Mucosa of gallbladder (tissue), 1 donor: ENCODE measurements around the gene DBP. TPM values are rescaled to one million over a fixed set of nuclear protein-coding genes. Genes with fewer than 3 reads are reported as not detected.
"Not testable (repeated sequence)": the region's sequence is repeated elsewhere in the genome, so short reads cannot be mapped to it uniquely, and the experiment has no call there.

Source experiments
- DNase-seq: peaks from one replicate; pipeline ENCODE4 v3.0.0-alpha.2; 2020; ENCODE audit warnings: low spot score
- total RNA-seq: library from RNA; stranded (reverse); gene quantifications from one replicate; pipeline ENCODE4 v1.2.1, GENCODE V29; 2021
- donor health status: DM: no; HTN: no; CAD: no.

The DBP gene
- total RNA-seq, 1 donor from 2014 or later, result 39.9 TPM

DNA sequence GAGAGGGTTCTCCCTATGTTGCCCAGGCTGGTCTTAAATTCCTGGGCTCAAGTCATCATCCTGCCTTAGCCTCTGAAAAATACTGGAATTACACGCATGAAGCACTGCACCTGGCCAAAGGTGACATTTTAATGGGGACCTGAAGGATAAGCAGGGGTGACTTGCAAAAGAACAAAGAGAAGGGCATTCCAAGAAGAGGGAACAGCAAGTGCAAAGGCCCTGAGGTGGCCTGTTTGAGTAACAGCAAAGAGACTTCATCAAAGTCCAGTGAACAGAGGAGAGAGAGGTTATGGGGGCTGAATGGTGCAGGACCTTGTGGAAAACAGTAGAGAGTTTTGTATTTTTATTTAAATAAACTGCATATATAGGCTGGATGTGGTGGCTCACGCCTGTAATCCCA is 4.7 kb upstream of the DBP start:
- no peak for DNase-seq

- DNase-seq, result no peak
Observed at GRCh38 chr19:48639483-48640375, 2.5 kb upstream of the DBP start.

DNA sequence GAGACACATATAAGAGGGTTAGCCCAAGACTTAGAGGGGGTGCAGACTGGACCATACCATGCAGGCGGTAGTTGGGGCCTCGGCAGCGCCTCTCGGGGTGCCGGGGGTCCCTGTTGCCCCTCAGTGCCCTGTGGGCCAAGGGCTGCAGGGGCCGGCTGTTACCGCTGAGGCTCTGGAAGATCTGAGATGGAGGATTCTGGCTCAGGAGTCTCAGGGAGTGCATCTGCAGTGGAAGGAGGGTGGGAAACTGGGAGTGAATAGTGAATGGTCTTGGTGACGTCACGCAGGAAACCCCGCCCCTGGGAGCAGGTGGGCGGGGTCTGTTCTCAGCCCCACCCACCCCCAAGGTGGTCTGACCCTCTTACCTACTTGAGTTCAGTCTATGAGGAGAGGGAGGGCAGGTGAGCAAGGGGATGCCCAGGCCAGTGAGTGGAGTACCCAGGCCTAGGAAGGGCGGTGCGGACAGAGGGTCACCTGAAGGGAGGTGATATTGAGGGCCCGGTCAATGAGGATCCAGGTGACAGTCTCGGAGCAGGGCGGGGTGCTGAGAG is 1.7 kb upstream of the DBP start:
- no peak for DNase-seq

DNA sequence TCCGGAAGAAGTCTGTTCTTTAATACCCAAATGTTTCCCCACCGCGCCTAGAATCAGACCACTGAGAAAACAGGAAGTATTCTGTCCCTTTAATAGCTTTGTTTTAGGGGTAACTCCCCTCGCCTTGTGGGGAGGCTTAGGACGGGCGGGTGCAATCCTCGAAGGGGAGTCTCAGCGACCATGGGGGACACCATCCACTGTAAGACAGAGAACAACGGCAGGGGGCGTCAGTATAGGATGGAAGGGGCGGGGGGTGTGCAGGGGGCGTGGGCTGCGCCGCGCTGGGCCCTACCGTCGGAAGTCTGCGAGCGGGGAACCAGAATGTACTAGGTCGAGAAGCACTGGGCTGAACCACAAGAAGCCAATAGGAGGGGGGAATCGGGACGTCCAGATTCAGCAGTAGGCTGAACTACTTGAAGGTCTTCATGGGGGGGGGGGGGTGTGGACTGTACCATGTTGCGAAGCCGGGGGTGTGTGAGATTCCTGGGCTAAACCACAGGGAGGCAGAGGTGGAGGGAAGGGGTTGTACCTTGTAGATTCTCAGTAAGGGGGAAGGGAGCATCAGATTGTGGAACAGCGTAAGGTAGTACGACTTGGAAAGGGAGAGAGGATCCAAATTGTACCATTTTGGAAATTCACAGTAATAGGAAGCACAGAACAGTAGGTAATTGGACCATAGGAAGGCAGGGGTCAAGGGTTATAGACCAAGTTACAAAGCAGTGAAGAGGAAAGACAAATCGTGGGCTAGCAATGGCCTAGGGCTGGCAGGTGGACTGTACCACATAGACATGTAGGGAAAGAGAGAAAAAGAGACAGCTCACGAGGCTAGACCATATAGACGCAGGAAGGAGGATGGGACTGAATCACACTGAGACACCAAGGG is 1.0 kb upstream of the DBP start:
- peak; percentile 91 for DNase-seq

- peak; percentile 100 for DNase-seq
Observed at GRCh38 chr19:48637449-48637947, 319 bp upstream of the DBP start.

DNA sequence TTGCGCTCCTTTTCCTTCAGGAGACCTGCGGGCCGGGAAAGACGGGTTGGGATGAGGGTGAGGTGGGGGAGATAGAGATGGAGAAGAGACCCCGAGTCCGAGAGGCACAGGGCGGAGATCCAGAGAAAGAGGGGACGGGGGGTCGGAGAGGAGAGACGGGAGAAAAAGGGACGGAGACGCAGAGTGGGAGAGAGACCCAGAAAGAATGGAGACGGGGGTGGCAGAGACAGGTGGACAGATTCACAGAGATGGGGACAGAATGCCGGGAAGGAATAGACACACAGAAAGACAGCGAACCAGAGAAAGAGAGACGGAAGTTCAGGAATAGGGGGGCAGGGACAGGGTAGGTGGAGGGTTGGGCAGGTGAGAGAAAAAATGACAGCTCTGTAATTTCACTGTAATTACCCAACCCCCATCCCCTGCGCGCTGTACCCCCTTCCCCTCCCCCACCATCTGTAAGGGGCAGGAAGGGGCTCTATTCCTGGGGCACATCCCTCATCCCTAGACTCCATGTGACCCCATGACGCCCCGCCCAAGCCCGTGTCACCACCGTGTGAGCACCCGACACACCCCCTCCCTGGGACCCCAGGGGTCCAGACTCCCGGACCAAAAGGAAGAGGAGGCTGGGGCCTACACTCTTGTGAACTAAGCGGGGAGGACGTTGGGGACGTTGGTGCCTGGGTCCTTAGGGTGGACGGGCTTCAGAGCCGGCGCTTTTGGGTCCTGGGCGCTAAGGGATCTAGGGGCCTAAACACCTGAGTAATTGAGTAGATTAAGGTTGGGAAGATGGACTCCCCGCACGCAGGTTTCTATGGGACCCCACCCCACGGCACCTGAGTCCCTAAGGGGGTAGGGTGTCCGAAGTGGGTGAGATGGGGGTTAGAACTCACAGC is 967 bp downstream of the DBP start:
- DNase-seq, result no peak

DNA sequence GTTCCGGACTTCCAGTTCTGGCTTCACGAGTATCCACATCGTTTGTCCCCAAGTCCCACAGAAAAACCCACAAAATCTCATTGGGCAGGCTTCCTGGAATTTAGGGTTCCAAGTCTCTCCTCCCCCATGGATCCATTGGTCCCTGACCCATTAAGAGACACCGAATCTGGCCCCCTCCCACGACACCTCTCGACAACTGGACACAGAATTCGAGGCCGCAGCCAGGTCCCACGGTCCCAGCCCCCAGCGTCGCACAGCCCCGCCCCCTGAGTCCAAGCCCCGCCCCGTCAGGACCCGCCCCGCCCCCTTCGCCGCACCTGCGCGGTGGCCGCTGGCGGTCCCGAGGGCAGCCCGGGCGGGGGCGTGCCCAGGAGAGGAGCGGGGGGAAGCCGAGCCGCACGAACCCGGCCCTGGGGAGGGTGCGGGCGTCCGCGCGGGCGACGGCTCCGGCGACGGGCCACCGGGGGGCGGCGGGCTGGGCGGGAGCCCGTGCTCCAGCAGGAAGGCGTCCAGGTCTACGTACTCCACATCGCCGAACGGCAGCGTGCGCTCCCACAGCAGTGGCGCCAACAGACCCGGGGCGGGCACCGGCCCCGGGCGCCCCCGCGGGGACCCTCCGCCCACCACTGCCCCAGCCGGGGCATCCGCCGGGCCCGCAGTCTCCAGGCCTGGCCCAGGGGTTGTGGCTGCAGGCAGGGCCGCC is 1.8 kb downstream of the DBP start:
- DNase-seq, result peak; percentile 66

DNA sequence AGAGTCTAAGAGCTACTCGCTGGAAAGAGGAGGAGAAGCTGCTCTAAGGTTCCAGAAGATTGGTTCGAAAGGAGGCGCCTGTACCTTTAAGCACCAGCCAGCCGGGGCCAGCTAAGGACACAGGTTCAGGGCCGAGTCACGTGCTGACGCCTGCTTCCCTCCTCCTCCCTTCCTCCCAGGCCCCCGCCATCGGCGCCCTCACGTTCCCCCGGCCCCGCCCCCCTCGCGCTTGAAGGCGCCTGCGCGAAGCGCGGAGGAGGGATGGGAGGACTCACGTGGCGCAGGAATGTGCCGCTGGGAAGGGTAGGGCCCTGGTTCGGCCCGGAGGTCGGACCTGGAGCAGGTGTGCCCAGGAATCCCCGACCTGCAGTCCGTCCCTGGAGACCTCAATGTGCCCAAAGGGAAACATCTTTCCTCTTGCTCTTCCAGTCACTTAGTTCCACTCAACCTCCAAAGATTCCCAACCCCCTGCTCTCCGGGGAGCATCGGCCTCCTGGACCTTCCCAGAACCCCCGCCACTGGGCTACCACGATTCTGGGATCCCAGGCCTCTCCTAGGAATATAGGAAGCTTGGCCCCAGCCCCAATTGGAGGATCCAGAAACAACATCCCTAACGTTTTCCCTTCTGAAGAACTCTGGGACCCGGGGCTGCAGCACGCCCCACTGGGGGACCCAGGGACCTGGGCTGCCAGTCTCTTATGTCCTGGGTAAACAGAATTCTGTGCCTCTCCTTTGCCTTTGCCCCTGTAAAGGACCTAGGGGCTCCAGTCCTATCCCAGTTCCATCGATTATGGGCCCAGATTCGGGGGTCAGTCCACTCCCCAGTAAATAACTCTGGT is 2.5 kb downstream of the DBP start:
- DNase-seq, result peak; percentile 97

DNA sequence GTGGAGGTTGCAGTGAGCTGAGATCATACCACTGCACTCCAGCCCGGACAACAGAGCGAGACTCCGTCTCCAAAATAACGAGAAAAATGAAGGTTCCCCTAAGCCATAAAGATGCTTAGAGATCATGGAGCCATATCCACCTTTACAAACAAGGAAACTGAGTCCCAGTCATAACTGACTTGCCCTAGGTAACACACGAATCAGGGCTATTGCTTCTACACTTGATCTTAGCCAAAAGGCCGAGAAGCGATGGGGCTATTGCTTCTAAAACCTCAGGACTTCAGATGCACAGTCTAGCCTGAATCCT is 3.2 kb downstream of the DBP start:
- no peak for DNase-seq

- no peak for DNase-seq
Observed at GRCh38 chr19:48633148-48634035, 3.8 kb downstream of the DBP start.

DNA sequence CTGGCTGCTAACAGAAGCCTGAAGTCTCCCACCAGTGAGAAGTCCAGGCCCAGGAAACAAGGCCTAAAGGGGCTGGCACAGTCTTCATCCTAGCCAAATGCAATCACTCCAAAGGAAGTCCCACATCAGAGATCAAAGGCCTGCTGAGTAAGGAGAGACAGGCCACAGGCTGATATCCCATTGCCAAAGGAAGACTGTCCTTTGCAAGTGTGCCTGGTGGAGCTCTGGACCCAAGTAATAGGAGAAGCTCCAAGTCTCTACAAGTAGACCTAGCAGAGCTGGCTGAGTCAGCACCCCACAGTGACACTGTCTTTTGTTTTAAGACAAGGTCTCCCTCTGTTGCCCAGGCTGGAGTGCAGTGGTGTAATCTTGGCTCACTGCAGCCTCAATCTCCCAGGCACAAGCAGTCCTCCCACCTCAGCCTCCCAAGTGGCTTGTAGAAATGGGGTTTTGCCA is 4.5 kb downstream of the DBP start:
- DNase-seq, result no peak

DNA sequence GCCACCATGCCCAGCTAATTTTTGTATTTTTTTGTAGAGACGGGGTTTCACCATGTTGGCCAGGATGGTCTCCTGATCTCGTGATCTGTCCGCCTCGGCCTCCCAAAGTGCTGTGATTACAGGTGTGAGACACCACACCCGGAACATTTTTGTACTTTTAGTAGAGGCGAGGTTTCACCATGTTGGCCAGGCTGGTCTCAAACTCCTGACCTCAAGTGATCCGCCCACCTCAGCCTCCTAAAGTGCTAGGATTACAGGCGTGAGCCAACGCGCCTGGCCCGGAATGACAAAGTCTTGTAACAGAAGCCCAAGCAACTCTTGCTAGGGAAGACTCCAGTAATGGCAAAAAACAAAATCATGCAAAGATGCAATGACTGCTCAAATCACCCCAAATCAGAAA is 4.9 kb downstream of the DBP start:
- DNase-seq, result not testable (repeated sequence)

GRCh38 chr19:48631225-48631624 is 6.0 kb downstream of the DBP start:
- DNase-seq, result no peak

- peak; percentile 81 for DNase-seq
Observed at GRCh38 chr19:48630296-48631063, 6.7 kb downstream of the DBP start.

- DNase-seq, result peak; percentile 85
Observed at GRCh38 chr19:48629599-48630295, 7.4 kb downstream of the DBP start.

GRCh38 chr19:48629297-48629598 is 7.9 kb downstream of the DBP start:
- no peak for DNase-seq

DNA sequence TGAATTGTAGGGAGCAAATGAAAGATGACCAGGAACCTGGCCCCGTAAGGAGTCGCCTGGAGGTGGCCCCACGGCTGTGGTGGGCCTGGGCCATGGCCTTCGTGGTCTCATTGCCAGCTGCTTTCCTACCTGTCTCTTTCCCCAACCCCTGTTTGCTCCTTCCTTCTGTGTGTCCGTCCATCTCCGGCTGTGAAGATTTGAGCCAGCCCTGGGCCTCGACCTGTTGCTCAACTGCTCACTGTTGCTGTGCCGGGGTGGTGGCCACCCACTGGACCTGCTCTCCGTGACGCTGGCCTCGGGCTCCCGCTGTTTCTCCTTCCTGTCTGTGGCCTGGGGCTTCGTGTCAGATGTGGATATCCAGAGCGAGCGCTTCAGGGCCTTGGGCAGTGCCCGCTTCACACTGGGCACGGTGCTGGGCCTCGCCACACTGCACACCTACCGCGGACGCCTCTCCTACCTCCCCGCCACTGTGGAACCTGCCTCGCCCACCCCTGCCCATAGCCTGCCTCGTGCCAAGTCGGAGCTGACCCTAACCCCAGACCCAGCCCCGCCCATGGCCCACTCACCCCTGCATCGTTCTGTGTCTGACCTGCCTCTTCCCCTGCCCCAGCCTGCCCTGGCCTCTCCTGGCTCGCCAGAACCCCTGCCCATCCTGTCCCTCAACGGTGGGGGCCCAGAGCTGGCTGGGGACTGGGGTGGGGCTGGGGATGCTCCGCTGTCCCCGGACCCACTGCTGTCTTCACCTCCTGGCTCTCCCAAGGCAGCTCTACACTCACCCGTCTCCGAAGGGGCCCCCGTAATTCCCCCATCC is 8.5 kb downstream of the DBP start:
- DNase-seq, result no peak
